Adrenal gland (tissue), 5 donors: ENCODE data around the gene LSS.

Source experiments
- CTCF ChIP-seq, 6 experiments: fragments of 450-650 bp in 4 of 6; fragments of 200-600 bp in 2 of 6; sonication (generic) in 1 of 6; IDR thresholded peaks; 1 replicate in 5 of 6; 2 replicates in 1 of 6; pipeline versions ENCODE4 v1.5.1 to v1.8.0; 2016 to 2021; ENCODE audit warnings: antibody characterized with exemption in 6 of 6, mild to moderate bottlenecking in 2 of 6, moderate library complexity in 1 of 6
- POLR2A ChIP-seq, 2 donors: fragments of 450-650 bp; IDR thresholded peaks; one replicate each; pipeline ENCODE4 v1.6.1; 2017; ENCODE audit warnings: antibody characterized with exemption in 2 of 2, mild to moderate bottlenecking in 2 of 2, moderate library complexity in 1 of 2
- donor health status: DM: no; HTN: no; CAD: no.

GRCh38 chr21:46212721-46213484 lies 15.7 kb downstream of the LSS start:
- TF ChIP-seq CTCF (IDR thresholded peaks at IDR 0.05) = no peak
- no peak for TF ChIP-seq POLR2A (IDR thresholded peaks at IDR 0.05)
